NCI-H526 treated with DMSO at 0.1 percent for 48 hours (cell line): ENCODE measurements around the gene ERBIN.
"Not testable (repeated sequence)": the region's sequence is repeated elsewhere in the genome, so short reads cannot be mapped to it uniquely, and the experiment has no call there.

ENCODE experiments used
- DNase-seq: peaks from one replicate; lab custom pipeline; 2025; lab: John Stamatoyannopoulos, UW

Gene ERBIN, protein sequence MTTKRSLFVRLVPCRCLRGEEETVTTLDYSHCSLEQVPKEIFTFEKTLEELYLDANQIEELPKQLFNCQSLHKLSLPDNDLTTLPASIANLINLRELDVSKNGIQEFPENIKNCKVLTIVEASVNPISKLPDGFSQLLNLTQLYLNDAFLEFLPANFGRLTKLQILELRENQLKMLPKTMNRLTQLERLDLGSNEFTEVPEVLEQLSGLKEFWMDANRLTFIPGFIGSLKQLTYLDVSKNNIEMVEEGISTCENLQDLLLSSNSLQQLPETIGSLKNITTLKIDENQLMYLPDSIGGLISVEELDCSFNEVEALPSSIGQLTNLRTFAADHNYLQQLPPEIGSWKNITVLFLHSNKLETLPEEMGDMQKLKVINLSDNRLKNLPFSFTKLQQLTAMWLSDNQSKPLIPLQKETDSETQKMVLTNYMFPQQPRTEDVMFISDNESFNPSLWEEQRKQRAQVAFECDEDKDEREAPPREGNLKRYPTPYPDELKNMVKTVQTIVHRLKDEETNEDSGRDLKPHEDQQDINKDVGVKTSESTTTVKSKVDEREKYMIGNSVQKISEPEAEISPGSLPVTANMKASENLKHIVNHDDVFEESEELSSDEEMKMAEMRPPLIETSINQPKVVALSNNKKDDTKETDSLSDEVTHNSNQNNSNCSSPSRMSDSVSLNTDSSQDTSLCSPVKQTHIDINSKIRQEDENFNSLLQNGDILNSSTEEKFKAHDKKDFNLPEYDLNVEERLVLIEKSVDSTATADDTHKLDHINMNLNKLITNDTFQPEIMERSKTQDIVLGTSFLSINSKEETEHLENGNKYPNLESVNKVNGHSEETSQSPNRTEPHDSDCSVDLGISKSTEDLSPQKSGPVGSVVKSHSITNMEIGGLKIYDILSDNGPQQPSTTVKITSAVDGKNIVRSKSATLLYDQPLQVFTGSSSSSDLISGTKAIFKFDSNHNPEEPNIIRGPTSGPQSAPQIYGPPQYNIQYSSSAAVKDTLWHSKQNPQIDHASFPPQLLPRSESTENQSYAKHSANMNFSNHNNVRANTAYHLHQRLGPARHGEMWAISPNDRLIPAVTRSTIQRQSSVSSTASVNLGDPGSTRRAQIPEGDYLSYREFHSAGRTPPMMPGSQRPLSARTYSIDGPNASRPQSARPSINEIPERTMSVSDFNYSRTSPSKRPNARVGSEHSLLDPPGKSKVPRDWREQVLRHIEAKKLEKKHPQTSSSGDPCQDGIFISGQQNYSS (N-terminal part only)

DNA sequence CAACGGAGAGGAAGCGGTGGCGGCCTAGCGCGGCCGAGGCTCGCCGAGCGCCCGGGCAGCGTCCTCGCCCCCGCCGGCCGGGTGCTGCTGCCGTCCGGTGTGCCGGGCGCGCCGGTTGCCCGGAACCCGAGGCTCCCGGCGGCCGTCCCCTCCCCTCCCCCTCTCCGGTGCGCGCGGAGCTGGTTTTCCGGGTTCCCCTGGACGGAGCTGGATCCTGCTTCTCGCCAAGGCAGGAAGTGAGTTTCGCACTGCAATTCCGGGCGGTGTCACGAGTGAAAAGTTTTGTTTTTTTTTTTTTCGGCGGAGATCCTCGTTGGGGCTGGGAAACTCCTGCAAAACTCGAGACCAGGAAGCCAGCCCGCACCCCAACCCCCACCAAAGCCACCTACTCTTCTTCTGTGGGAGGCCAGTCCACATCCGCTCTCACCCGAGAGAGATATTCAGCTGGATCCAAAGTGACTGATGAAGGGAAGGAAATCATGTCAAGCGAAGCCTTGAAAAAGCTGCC is at the start of gene ERBIN:
Gene ERBIN (plus strand): TSS at position 300 of the 508 bp plus-strand sequence. CDS start 66,144 bp downstream, outside the sequence.
- DNase-seq: peak; percentile 40

DNA sequence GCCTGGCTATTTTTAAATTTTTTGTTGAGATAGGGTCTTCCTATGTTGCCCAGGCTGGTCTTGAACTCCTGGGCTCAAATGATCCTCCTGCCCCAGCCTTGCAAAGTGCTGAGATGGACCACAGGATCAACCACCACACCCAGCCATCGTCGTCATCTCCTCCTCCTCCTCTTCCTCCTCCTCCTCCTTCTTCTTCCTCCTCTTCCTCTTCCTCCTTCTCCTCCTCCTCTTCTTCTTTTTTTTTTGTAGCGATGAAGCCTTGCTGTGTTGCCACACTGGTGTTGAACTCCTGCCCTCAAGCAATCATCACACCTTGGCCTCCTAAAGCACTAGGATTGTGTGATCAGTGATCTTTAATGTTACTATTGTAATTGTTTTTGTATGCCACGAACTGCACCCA is 49.4 kb upstream of the ERBIN start:
- no peak for DNase-seq

DNA sequence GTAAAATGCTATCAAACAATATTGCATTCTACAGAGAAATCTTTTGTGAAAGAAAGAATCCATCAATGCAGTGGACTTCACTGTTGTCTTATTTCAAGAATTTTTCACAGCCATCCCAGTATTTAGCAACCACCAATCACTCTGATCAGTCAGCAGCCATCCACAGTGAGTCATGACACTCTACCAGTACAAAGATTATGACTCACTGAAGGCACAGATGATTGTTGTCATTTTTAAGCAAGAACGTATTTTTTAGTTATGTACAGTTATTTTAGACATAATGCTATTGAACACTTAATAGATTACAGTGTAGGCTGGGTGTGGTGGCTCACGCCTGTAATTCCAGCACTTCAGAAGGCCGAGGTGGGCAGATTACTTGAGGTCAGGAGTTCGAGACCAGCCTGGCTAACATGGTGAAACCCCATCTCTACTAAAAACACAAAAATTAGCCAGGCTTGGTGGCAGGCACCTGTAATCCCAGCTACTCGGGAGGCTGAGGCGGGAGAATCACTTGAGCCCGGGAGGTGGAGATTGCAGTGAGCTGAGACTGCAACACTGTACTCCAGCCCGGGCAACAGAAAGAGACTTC is 46.6 kb upstream of the ERBIN start:
- not testable (repeated sequence) for DNase-seq

DNA sequence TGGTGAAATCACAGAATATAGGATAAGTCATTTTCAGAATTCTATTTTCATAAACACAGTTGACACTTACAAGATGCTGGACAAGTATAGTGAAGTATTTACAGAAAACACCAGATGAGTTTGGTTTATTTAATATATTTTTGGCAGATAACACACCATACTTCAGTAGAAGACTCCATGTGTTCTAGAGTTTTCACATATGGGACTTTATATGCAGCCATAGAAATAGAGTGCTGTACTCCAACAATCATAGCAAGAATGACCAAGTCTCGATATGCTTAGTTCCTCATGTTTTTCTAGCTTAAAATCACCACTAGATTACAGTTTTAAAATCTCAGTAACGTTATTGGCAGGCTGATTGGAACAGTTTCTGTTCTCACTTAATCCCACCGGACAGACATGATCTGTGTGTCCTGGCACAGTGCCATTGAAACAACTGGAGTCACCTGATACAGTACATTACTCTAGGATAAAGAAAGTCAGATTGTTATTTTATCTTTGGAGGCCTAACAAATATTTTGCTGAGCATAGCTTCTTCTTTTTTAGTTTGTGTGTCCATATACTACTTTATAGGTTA is 45.8 kb upstream of the ERBIN start:
- DNase-seq: no peak

DNA sequence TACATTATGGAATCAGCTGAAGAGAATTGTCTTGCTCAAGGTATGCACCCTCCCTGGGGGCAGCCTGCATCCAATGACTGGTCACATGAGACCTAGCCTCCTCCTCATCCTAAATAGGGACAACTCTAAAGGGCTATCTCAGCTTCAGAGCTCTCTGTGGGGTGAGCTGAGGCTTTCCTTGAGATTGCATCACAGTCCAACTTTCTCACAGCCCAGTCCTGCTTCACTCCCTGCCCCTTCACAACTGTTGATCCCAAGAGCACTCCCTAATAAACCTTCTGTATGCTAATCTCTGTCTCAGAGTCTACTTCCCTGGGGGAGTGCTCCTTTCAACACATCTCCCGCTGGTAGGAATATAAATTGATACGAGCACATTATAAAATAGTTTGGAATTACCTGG is 44.1 kb upstream of the ERBIN start:
- no peak for DNase-seq

DNA sequence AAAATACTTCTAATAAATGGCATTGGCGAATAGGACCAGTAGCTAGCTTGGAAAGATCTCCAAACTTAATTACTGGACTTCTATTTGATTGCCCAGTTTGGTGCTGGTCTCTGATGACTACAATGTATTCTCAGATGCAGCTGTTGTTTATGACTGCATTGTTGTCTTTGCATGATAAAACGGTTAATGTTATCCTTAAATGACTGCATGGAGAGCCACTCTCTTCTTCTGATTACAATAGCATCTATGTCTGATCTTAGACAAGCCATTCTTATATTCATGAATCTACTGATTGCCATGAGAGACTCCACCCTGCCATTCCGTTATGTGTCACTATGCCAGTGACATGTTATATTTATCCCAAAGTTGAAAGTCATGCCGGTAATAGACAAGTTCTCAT is 42.9 kb upstream of the ERBIN start:
- no peak for DNase-seq

DNA sequence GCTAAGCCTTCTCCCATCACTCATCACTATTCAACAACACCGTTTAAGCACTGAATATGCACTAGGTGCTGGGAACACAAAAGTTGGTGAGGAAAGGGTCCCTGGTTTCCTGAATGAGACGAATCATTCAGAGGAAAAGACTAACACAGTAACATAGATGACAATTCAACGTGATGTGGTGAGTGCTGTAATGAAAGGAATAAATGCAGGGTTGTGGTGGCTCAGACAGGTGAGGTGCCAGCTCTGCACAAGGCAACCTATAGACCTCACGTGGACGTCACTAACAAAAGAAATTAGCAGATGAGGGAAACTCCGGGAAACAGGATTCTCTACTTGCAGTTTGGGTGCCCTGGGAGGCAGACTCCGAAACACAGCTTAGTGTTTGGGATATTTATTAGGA is 40.0 kb upstream of the ERBIN start:
- DNase-seq: no peak

DNA sequence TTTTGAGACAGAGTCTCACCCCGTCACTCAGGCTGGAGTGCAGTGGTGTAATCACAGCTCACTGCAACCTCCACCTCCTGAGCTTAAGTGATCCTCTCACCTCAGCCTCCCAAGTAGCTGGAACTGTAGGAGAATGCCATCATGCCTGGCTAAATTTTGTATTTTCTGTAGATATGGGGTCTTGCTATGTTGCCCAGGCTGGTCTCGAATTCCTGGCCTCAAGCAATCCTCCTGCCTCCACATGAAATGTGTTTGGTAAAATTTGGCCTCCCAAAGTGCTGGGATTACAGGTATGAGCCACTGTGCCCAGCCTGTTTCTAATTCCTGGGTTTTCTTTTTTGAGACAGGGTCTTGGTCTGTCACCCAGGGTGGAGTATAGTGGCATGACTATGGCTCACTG is 34.4 kb upstream of the ERBIN start:
- DNase-seq: not testable (repeated sequence)

DNA sequence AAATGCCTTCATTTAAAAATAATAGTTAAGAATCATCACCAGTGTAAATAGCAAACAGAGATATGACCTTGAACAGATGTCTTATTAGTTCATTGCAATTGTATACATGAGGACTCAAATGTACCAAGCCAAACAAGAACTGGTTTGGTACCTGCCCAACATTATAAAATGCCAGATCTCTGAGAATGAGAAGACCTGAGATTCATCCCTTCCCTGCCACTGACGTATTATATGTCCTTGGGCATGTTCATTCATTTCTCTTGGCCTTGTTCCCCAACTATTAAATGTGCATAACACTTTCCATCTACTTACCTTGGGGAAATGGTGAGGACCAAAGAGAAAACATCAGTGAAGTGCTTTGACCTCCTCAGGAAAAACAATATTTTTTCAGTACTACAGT is 33.6 kb upstream of the ERBIN start:
- no peak for DNase-seq

DNA sequence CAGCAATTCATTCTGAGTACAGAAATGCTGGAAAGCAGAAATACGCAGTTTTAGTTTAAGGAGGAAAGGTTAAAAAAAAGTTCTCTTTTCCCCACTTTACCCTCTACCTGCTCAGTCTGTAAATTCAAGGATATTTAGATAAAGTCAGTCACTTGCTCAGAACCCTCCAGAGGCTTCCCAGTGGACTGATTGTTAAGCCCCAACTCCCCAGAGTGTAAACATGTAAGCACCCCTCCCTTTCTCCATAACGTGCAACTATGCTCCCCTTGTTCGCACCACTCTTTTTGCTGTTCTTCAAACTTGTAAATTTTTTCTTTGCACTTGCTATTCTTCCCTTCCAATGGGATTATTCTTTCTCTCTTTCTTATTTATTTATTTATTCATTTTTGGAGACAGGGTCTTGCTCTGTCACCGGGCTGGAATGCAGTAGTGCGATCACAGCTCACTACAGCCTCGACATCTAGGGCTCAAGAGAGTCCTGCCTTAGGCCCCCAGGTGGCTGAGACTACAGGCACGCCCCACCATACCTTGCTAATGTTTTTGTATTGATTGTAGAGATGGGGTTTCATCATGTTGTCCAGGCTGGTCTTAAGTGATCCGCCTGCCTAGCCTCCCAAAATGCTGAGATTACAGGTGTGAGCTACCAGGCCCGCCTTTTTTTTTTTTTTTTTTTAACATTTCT is 32.5 kb upstream of the ERBIN start:
- no peak for DNase-seq

DNA sequence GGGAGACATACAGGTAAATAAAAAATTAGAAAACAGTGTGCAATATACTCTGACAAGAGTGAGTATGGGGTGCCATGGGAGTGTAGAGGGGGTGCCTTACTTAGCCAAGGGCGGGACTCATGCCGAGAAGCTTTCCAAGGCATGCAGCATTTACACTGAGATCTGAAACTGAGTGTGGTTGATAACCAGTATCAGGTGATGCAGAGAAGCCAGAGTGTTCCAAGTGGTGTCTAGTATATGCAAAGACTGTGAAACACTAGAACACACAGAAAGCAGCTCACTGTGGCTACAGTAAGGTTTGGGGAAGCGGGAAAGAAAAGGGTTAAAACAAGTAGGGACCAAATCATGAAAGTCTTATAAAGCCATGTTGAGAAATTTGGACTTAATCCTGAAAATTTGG is 30.5 kb upstream of the ERBIN start:
- DNase-seq: no peak

DNA sequence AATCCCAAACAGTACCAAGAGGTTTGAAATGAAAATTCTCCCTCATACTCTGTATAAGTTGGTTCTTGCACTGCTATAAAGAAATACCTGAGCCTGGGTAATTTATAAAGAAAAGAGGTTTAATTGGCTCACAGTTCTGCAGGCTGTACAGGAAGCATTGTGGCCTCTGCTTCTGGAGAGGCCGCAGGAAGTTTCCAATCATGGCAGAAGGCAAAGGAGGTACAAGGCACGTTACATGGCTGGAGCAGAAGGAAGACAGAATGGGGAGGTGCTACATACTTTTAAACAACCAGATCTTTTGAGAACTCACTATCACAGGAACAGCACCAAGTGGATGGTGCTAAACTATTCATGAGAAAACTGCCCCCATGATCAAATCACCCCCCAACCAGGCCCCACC is 25.6 kb upstream of the ERBIN start:
- no peak for DNase-seq

DNA sequence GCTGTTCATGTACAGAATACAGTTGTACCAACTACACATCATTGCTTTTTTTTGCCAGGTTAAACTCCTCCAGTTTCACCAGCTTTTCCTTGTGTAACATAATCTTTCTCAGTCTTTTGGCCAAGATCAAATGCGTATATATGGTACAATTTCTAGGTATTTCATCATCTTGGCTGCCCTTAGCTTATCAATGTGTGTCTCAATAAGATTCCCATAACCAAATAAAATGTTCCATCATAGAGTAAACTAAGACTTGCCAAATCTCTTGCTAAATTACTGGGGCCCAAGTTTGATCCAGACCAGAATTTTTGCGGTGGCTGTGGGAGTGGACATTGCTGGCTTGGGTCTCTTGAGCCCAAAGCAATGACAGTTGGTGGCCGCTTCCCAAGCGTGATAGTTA is 24.3 kb upstream of the ERBIN start:
- no peak for DNase-seq

DNA sequence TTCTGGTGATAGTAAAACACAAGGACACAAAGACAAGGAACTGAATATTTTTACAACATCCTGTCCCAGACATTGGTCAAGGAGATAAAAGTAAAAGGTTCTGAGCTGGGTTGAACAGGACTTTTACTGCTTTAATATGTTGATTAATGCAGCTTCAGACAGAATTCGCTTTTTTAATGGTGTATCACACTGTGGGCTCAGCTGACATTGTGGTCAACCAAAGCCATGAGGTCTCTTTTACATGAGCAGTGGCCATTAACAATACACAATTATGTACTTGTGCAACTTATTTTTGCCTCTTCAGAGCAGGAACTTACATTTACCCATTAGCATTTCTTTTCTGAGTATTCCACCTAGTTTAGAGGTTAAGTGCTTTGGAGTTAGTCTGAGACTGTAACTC is 22.8 kb upstream of the ERBIN start:
- no peak for DNase-seq

DNA sequence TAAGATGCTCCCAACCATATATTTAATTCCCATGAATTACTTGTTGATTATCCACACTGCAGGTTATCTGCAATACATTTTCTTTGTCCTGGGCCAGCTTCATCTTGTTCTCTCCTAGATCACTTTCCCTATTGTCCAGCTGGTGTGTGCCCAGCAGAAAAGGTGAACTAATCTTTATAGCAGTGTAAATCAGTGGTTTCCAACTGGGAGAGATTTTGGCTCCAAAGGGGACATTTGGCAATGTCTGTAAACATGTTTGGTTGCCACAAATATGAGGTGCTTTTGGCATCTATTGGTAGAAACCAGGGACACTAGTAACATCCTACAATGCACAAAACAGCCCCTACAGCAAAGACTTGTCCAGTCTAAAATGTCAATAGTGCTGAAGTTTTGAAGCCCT is 20.1 kb upstream of the ERBIN start:
- no peak for DNase-seq

DNA sequence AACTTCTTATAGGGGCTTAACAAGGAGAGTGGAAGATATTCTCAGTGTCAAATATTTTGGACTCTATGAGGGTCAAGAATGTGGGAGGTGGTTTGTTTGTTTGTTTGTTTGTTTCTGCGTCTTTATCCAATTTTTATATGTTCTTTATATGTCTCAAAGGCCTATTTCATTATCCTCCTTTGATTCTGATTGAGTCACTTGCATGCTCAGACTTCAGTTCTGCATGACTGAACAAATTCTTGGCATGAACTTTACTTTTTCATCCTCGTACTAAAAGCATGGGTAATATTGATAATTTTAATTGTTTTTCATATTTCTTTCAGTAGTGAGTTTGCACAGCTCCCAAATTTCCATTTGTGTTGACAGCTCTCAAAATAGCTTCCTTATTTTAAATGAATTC is 19.2 kb upstream of the ERBIN start:
- no peak for DNase-seq

DNA sequence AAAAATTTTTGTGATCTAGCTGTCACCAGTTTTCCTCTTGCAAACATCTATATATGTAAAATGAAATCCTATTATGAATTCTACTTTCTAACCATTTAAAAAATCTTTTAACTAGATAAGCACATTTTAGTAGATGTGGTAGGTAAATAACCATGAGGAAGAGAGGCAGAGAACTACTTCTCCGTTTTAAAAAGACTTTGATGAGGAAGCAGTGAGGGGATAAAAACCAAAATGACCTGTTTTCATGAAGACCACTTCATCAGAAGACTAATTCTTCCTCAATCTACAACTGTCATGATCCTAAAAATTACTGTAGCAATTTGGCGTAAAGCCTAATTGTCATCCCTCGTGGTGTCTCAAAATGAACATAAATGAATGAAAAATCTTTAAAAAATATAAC is 15.7 kb upstream of the ERBIN start:
- DNase-seq: no peak

DNA sequence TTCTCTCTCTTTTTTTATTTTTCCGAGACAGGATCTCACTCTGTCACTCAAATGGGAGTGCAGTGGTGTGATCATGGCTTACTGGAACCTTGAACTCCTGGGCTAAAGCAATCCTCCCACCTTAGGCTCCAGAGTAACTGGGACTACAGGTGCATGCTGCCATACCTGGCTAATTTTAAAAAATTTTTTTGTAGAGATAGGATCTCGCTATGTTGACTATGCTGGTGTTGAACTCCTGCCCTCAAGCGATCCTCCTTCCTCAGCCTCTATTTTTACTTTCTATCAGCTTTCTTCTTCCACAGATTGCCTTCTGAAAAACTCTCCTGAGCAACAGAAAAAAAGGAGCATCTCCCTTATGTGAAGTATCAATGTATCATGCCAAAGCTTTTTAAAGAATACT is 14.1 kb upstream of the ERBIN start:
- no peak for DNase-seq

DNA sequence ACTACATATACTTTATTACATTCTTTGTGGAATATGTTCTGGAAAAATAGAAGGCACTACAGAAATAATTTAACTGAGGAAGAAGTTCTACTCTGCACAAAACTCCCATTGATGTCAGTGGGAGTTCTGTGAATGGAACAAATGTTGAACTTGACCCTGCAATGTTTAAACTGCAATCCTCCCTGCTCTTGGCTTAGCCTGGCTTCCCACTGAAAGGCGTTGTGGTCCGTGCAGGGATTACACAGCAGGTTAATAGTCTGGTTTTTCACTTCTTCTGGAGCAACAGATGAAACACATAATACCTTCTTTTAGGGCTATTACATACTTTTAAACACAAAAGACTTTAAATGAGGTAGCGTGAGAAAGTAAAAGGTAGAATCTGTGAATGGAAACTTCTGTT is 12.9 kb upstream of the ERBIN start:
- no peak for DNase-seq

DNA sequence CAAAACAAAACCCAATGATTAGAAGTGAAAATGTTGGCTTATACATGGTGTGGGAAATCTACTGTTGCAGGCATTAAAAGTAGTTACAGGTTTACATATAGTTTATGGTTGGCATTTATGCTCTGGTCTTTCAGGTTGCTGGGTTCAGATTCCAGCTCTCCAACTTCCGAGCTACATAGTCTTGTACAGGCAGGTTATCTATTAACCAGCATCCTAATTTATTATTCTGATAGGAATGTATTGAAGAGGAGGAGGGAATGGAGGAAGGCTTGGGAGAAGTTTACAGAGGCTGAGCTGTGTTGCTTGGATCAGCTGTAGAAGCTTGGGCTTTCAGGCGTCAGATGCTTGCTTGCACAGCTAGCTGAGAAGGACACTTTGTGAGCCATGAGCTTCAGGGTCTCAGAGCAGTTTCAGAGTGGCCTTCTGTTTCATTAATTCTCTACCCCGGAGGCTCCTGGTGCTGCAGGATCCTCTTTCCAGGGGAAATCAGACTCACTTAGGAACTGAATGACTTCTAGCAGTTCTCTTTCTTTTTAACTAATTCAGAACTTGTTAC is 11.7 kb upstream of the ERBIN start:
- peak; percentile 13 for DNase-seq

DNA sequence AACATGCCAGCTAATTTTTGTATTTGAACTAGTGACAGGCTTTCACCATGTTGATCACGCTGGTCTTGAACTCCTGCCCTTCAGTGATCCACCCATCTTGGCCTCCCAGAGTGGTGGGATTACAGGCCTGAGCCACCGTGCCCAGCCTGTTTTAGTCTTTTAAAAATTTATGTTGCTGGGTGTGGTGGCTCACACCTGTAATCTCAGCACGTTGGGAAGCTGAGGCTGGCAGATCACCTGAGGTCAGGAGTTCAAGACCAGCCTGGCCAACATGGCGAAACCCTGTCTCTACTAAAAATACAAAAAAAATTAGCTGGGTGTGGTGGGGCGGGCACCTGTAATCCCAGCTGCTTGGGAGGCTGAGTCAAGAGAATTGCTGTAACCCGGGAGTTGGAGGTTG is 10.7 kb upstream of the ERBIN start:
- not testable (repeated sequence) for DNase-seq
